Measurements from ENCODE around the gene SLC35G6.
"Not testable (repeated sequence)": the region's sequence is repeated elsewhere in the genome, so short reads cannot be mapped to it uniquely, and the experiment has no call there.

SLC35G6 gene

GRCh38 chr17:7468290-7468689, 13.0 kb upstream of the SLC35G6 start:
- no peak for TF ChIP-seq CTCF (IDR thresholded peaks at IDR 0.05; ENCODE audit: extremely low read depth, missing control alignments)
- no peak for DNase-seq (ENCODE audit: low spot score)

- no peak for TF ChIP-seq CTCF (IDR thresholded peaks at IDR 0.05; ENCODE audit: extremely low read depth, missing control alignments)
- no peak for DNase-seq (ENCODE audit: low spot score)
Measured at GRCh38 chr17:7468804-7469389, 12.3 kb upstream of the SLC35G6 start.

- DNase-seq (ENCODE audit: low spot score) = not testable (repeated sequence)
Measured at GRCh38 chr17:7469843-7470242, 11.4 kb upstream of the SLC35G6 start.

GRCh38 chr17:7470457-7470973, 10.7 kb upstream of the SLC35G6 start:
- DNase-seq (ENCODE audit: low spot score) = not testable (repeated sequence)

- DNase-seq (ENCODE audit: low spot score) = no peak
- TF ChIP-seq CTCF (IDR thresholded peaks at IDR 0.05; ENCODE audit: extremely low read depth, missing control alignments) = no peak
Measured at GRCh38 chr17:7471729-7472128, 9.5 kb upstream of the SLC35G6 start.

GRCh38 chr17:7474767-7475166, 6.5 kb upstream of the SLC35G6 start:
- not testable (repeated sequence) for DNase-seq (ENCODE audit: low spot score)

GRCh38 chr17:7475764-7476422, 5.4 kb upstream of the SLC35G6 start:
- DNase-seq (ENCODE audit: low spot score) = no peak
- no peak for TF ChIP-seq CTCF (IDR thresholded peaks at IDR 0.05; ENCODE audit: extremely low read depth, missing control alignments)

GRCh38 chr17:7476494-7476893, 4.8 kb upstream of the SLC35G6 start:
- no peak for DNase-seq (ENCODE audit: low spot score)

More at GRCh38 chr17:7476494-7476893, 4.8 kb upstream of the SLC35G6 start:
- TF ChIP-seq CTCF (IDR thresholded peaks at IDR 0.05; ENCODE audit: extremely low read depth, missing control alignments) = no peak

Data from GM20000 (cell line).